ENCODE measurements around the gene CAPNS2.
"Not testable (repeated sequence)": the region's sequence is repeated elsewhere in the genome, so short reads cannot be mapped to it uniquely, and the experiment has no call there.

The CAPNS2 gene

GRCh38 chr16:55569025-55569424, 2.5 kb downstream of the CAPNS2 start:
- no peak for DNase-seq

DNA sequence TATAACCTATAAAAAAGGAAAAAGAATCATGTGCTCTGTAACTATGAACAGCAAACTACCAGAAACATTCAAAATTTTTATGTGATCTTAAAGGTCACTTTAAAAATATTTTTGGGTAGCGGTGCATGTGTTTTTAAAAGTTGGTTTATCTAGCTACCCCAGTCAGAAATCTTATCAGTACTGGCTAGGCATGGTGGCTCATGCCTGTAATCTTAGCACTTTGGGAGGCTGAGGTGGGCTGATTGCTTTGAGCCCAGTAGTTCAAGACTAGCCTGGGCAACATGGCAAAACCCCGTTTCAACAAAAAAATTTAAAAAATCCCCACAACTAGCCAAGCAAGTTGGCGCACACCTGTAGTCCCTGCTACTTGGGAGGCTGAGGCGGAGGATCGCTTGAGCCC, 3.7 kb downstream of the CAPNS2 start:
- DNase-seq: no peak

GRCh38 chr16:55571191-55571897, 4.9 kb downstream of the CAPNS2 start:
- DNase-seq: no peak

GRCh38 chr16:55572439-55572838, 6.0 kb downstream of the CAPNS2 start:
- no peak for DNase-seq

GRCh38 chr16:55574811-55575210, 8.3 kb downstream of the CAPNS2 start:
- no peak for DNase-seq

DNA sequence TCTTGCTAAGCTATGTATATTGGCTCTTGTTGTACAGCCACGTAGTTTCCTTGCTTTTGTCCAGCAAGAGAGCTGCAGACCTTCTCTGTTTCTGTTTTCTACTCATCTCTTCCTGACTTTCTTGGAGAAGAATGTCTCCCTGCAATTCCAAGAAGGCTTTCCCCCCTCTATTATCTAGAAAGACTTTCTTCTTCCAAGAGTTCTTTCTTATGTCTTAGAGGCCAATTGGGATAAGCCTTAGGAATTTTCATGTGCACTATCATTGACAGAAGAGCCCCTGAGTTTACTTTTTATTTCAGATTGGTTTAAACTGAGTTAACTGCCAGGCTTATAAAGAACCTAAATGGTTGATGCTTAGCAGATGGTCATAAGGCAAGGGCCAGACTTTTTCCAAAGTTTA, 9.0 kb downstream of the CAPNS2 start:
- DNase-seq: no peak

DNA sequence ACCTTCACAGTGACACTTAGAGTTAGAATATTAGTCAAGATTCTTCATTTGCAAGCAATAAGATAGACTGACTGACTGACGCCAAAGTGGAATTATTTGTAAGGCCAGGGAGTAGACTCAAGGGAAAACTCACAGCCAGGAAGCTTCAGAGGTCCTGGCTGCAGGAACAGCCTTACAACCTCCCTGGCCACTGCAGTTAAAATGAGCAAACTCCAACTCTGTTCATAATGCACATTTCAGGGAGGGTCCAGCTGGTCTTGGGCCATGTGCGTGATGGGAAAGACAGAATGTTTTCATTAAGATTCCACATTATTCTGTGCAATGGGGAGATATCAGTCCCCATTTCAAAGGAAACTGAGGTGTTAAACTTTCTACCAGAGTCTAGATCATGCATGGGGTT, 9.9 kb downstream of the CAPNS2 start:
- DNase-seq: no peak

DNA sequence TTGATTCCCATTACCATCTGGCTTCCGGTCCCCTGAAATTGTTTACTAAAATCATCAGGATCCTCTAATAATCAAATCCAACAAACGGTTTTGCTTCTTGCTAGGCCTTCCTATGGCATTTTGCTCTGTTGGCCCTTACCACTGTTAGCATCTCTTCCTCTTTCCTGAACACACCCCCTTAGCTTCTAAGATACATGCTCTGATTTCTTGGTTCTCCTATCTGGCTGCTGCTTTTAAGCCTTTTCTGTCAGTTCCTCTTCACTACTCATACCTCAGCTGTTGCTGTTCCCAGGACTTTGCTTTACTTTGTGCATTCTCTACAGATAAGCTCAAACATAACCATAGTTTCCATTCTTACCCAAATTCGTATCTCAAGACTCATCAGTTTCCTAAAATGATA, 11.4 kb downstream of the CAPNS2 start:
- DNase-seq: no peak

GRCh38 chr16:55585631-55586030, 19.1 kb downstream of the CAPNS2 start:
- DNase-seq: no peak

- DNase-seq: no peak
Observed at GRCh38 chr16:55588799-55589198, 22.3 kb downstream of the CAPNS2 start.

- DNase-seq: no peak
Observed at GRCh38 chr16:55592306-55592705, 25.8 kb downstream of the CAPNS2 start.

- DNase-seq: no peak
Observed at GRCh38 chr16:55597928-55598327, 31.4 kb downstream of the CAPNS2 start.

DNA sequence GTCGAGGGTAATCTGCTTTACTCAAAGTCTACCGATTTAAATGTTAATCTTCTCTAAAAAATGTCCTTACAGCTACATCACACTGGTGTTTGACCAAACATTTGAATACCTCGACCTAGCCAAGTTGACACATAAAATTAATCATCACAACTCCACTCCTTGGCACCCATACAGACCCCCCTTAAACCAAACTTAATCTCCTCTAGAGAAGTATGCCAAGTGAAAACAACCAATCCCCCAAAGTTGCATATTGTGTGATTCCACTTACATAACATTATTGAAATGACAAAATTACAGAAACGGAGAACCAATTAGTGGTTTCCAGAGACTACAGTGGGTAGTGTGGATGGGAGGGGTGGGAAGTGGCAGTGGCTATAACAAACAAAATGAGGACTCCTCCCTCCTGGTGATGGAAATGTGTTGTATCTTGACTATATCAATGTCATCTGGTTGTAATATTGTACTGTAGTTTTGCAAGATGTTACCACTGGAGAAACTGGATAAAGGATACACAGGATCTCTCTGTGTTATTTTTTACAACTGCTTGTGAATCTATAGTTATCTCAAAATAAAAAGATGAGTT, 39.4 kb downstream of the CAPNS2 start:
- no peak for DNase-seq

DNA sequence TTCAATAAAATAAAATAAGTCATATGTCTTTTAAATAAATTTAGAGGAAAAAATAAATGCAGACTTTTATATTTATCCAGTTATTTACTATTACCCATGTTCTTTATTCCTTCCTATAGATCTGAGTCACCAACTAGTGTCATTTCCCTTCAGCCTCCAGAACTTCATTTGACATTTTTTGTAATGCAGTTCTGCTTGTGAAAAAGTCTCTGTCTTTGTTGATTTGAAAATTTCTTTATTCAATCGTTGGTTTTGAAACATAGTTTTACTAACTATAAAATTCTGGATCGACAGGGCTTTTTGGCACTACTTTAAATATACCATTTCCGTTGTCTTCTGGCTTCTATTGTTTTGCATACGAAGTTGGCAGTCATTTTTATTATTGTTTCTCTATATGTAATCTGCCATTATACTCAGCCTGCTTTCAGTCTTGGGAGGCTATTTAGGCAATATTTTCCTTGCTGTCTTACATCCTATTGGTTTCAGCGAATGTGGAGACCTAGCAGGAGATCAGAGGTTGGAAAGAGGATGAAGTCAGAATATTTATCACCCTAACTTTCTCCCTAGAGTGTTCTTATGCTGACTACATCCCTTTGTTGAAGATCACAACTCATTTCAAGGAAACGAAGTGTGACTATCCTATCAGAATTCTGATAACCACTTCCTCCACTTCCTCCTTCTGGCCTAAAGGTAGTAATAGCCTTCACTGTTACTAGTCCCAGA, 47.3 kb downstream of the CAPNS2 start:
- DNase-seq: no peak

DNA sequence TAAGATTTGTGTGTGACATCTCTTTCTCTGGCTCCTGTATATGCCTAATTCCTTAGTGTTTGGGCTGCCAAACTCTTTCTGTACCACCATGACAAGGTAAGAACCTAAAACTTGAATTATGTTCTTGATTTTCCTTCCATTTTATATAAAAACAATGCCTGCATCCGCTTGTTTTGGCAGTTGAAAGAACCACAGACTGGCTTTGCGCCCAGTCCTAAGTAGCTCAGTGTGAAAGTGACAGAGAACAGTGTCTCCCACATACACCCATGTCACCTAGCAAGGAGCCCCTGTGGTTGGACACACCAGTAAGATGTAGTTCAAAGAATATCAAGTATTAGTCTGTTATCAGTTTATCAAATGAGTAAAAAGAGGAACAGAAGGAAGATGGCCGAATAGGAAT, 48.6 kb downstream of the CAPNS2 start:
- no peak for DNase-seq

DNA sequence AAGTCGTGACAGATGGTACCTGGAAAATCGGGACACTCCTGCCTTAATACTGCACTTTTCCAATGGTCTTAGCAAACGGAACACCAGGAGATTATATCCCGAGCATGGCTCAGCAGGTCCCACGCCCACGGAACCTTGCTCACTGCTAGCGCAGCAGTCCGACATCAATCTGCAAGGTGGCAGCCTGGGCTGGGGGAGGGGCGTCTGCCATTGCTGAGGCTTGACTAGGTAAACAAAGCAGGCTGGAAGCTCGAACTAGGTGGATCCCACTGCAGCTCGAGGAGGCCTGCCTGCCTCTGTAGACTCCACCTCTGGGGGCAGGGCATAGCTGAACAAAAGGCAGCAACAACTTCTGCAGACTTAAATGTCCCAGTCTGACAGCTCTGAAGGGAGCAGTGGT, 49.2 kb downstream of the CAPNS2 start:
- not testable (repeated sequence) for DNase-seq
